Measurements from ENCODE around the gene FAM234B.

- TF ChIP-seq CTCF (IDR thresholded peaks at IDR 0.05): no peak
- TF ChIP-seq POLR2A (IDR thresholded peaks at IDR 0.05): no peak
These were observed 722 bp downstream of the FAM234B start for GRCh38 chr12:13044906-13045299.
